GM12878 (cell line): ENCODE measurements around the gene HBA1. TPM values are rescaled to one million over a fixed set of nuclear protein-coding genes. Genes with fewer than 3 reads are reported as not detected.

Experiments
- ATAC-seq: fragments of 200-7000 bp; cut with Tn5 transposase; 3 replicates; pipeline ENCODE4 v1.9.1; 2020; ENCODE audit warnings: mild to moderate bottlenecking, moderate library complexity
- BruUV-seq: library from RNA; stranded (reverse); fragments of 400-500 nt; replicated peaks from 2 replicates; lab custom pipeline; 2021; lab: Mats Ljungman, UMichigan
- CTCF ChIA-PET: fragments of 300-600 bp; sonication (Branson Sonifier 250); formaldehyde crosslinking; extraction: SDS; loops from one replicate; lab custom pipeline; 2021; ENCODE audit warnings: inconsistent platforms; lab: Yijun Ruan, JAX
- POLR2A ChIA-PET: fragments of 350-600 bp; formaldehyde crosslinking; extraction: SDS; loops from one replicate; lab custom pipeline; 2021; ENCODE audit warnings: inconsistent platforms; lab: Charles Lee
- RAD21 ChIA-PET: fragments of 300-600 bp; sonication (Branson Sonifier 250); formaldehyde crosslinking; loops from one replicate; lab custom pipeline; 2023; ENCODE audit warnings: antibody characterized with exemption; ENCODE audit not compliant: unreplicated experiment; lab: Charles Lee
- SMC1A ChIA-PET: fragments of 300-600 bp; sonication (Branson Sonifier 250); formaldehyde crosslinking; loops from one replicate; lab custom pipeline; 2023; ENCODE audit not compliant: unreplicated experiment, uncharacterized antibody; lab: Charles Lee
- DNase-seq: peaks from one replicate; pipeline ENCODE4 v3.0.0-alpha.2; 2011; ENCODE audit warnings: low read depth, low spot score
- FAIRE-seq: peaks from 3 replicates; lab custom pipeline; 2011; peaks lifted over from hg19 to GRCh38; lab: Jason Lieb, UNC
- H2AFZ ChIP-seq: 2 replicates; pipeline ENCODE4 v1.6.0; 2011; ENCODE audit warnings: low read depth, low read length, control low read depth; ENCODE audit not compliant: control insufficient read depth
- H3K27ac ChIP-seq: 2 replicates; pipeline ENCODE4 v1.5.1; 2011; ENCODE audit warnings: control low read depth; ENCODE audit not compliant: control insufficient read depth, insufficient read depth
- H3K27me3 ChIP-seq, 2 experiments: replicated peaks in 1 of 2; 2 replicates each; pipeline versions ENCODE4 v1.6.0 to v1.6.1; 2011; ENCODE audit warnings: low read length in 1 of 2; ENCODE audit not compliant: control insufficient read depth in 2 of 2, insufficient read depth in 2 of 2
- H3K36me3 ChIP-seq, 2 experiments: 2 replicates each; pipeline ENCODE4 v1.5.1; 2011; ENCODE audit warnings: low read length in 1 of 2; ENCODE audit not compliant: control insufficient read depth in 2 of 2, insufficient read depth in 2 of 2
- H3K4me1 ChIP-seq: 2 replicates; pipeline ENCODE4 v1.6.1; 2011; ENCODE audit warnings: mild to moderate bottlenecking, low read length, moderate library complexity, mixed read lengths; ENCODE audit not compliant: control insufficient read depth, insufficient read depth
- H3K4me2 ChIP-seq: 2 replicates; pipeline ENCODE4 v1.6.0; 2011; ENCODE audit warnings: control low read depth; ENCODE audit not compliant: control insufficient read depth, insufficient read depth
- H3K4me3 ChIP-seq: fragments of 200-600 bp; sonication (generic); 2 replicates; pipeline ENCODE4 v1.5.1; 2016
- H3K79me2 ChIP-seq: 2 replicates; pipeline ENCODE4 v1.6.0; 2011; ENCODE audit warnings: low read length; ENCODE audit not compliant: control insufficient read depth, insufficient read depth
- H3K9ac ChIP-seq: 2 replicates; pipeline ENCODE4 v1.8.0; 2011; ENCODE audit warnings: low read length, control low read depth, mixed read lengths; ENCODE audit not compliant: control insufficient read depth, insufficient read depth
- H3K9me3 ChIP-seq: replicated peaks from 3 replicates; pipeline ENCODE4 v1.5.1; 2011; ENCODE audit warnings: mild to moderate bottlenecking, low read length; ENCODE audit not compliant: control insufficient read depth, insufficient read depth
- H4K20me1 ChIP-seq: 2 replicates; pipeline ENCODE4 v1.6.0; 2011; ENCODE audit not compliant: control insufficient read depth, insufficient read depth
- BRCA1 ChIP-seq: IDR thresholded peaks from 2 replicates; pipeline ENCODE4 v1.6.1; 2011; ENCODE audit warnings: low read depth, low read length, improper control_type of control experiment
- CEBPB ChIP-seq, 2 experiments: fragments of 150-350 bp in 1 of 2; IDR thresholded peaks; 2 replicates each; pipeline ENCODE4 v1.6.1; 2012 to 2014; ENCODE audit warnings: low read depth in 2 of 2, low read length in 2 of 2, borderline replicate concordance in 1 of 2, inconsistent platforms in 1 of 2
- EED ChIP-seq: sonication (generic); IDR thresholded peaks from 2 replicates; pipeline ENCODE4 v1.6.1; 2016; ENCODE audit warnings: antibody characterized with exemption, low read depth
- FOXK2 ChIP-seq: fragments of 450-650 bp; IDR thresholded peaks from 2 replicates; pipeline ENCODE4 v1.6.1; 2017; ENCODE audit warnings: mild to moderate bottlenecking, moderate library complexity
- HDGF ChIP-seq: fragments of 450-650 bp; IDR thresholded peaks from 2 replicates; pipeline ENCODE4 v1.6.1; 2016; ENCODE audit warnings: antibody characterized with exemption
- IRF4 ChIP-seq: IDR thresholded peaks from 2 replicates; pipeline ENCODE4 v1.6.1; 2011; ENCODE audit warnings: low read depth, low read length
- NR2F1 ChIP-seq: fragments of 450-650 bp; conservative IDR thresholded peaks from 2 replicates; pipeline ENCODE4 v1.6.1; 2017; ENCODE audit warnings: mild to moderate bottlenecking
- PAX5 ChIP-seq: IDR thresholded peaks from 2 replicates; pipeline ENCODE4 v1.6.1; 2011; ENCODE audit warnings: low read depth, low read length, borderline replicate concordance
- RB1 ChIP-seq: fragments of 450-650 bp; formaldehyde crosslinking; IDR thresholded peaks from 2 replicates; pipeline ENCODE4 v1.6.1; 2017; ENCODE audit warnings: mild to moderate bottlenecking, borderline replicate concordance
- TCF3 ChIP-seq: IDR thresholded peaks from 2 replicates; pipeline ENCODE4 v1.6.1; 2012; ENCODE audit warnings: low read depth, mild to moderate bottlenecking, low read length, borderline replicate concordance; ENCODE audit not compliant: insufficient read depth
- ZBED1 ChIP-seq: IDR thresholded peaks from 2 replicates; pipeline ENCODE4 v1.6.1; 2016; ENCODE audit warnings: borderline replicate concordance
- ZNF24 ChIP-seq: fragments of 450-650 bp; IDR thresholded peaks from 2 replicates; pipeline ENCODE4 v1.6.1; 2017; ENCODE audit warnings: antibody characterized with exemption, mild to moderate bottlenecking
- WGBS: methylation state at CpG from one replicate; pipeline ENCODE4 v1.1.6; 2016; ENCODE audit warnings: low lambda C conversion rate; ENCODE audit not compliant: insufficient replicate concordance, insufficient coverage; ENCODE audit errors: missing lambda C conversion rate; 5-methylcytosine and 5-hydroxymethylcytosine counted together
- in situ Hi-C: fragments of 300-500 bp; cut with MboI; formaldehyde crosslinking; loops from 9 replicates; pipeline ENCODE4 v1.14.3; 2018; ENCODE audit warnings: mixed read lengths
- intact Hi-C: fragments of 100-400 bp; cut with micrococcal nuclease; formaldehyde crosslinking; loops from one replicate; pipeline ENCODE4 v1.14.2; 2022; ENCODE audit not compliant: unreplicated experiment
- polyA plus RNA-seq, 11 experiments: library from polyadenylated mRNA; depleted of rRNA in 4 of 11; unstranded in 6 of 11; stranded (reverse) in 5 of 11; fragments of >200 nt; fragmentation: Nextera tagmentation in 4 of 11; fragmentation: Illumina TruSeq in 1 of 11; extraction: Ambion mirVana in 4 of 11; extraction: Trizol in 1 of 11; gene quantifications; 1 replicate in 1 of 11; 2 replicates in 10 of 11; pipeline versions ENCODE4 v1.2.1 to v1.2.3, GENCODE V29; 2011 to 2016; ENCODE audit warnings: inconsistent platforms in 2 of 11, missing spikeins in 2 of 11, low read depth in 1 of 11
- total RNA-seq, 4 experiments: library from RNA; depleted of rRNA in 3 of 4; stranded (reverse); fragments of >200 nt in 3 of 4; fragmentation: Illumina TruSeq in 1 of 4; extraction: Trizol in 1 of 4; gene quantifications; 2 replicates each; pipeline versions ENCODE4 v1.2.1 to v1.2.3, GENCODE V29; 2013 to 2021
- TF ChIP-seq, protein P1 (sequence below): fragments of 450-650 bp; formaldehyde crosslinking; IDR thresholded peaks from 2 replicates; pipeline ENCODE4 v1.5.0; 2022; ENCODE audit warnings: mild to moderate bottlenecking, missing genetic modification characterization
- TF ChIP-seq, protein P2 (sequence below): fragments of 450-650 bp; formaldehyde crosslinking; IDR thresholded peaks from 2 replicates; pipeline ENCODE4 v1.4.0; 2022; ENCODE audit warnings: mild to moderate bottlenecking, moderate library complexity

HBA1 gene
- total and polyA plus RNA-seq, 10 of the 15 experiments (the other 5 are each of a cell fraction or from before 2014, with no cell fraction given) = 0.28 to 3.5 (median 0.83) TPM; not detected in 5

GRCh38 chr16:212999-213398 lies 36.5 kb downstream of the HBA1 start (continued):
- TF ChIP-seq, protein P1, sequence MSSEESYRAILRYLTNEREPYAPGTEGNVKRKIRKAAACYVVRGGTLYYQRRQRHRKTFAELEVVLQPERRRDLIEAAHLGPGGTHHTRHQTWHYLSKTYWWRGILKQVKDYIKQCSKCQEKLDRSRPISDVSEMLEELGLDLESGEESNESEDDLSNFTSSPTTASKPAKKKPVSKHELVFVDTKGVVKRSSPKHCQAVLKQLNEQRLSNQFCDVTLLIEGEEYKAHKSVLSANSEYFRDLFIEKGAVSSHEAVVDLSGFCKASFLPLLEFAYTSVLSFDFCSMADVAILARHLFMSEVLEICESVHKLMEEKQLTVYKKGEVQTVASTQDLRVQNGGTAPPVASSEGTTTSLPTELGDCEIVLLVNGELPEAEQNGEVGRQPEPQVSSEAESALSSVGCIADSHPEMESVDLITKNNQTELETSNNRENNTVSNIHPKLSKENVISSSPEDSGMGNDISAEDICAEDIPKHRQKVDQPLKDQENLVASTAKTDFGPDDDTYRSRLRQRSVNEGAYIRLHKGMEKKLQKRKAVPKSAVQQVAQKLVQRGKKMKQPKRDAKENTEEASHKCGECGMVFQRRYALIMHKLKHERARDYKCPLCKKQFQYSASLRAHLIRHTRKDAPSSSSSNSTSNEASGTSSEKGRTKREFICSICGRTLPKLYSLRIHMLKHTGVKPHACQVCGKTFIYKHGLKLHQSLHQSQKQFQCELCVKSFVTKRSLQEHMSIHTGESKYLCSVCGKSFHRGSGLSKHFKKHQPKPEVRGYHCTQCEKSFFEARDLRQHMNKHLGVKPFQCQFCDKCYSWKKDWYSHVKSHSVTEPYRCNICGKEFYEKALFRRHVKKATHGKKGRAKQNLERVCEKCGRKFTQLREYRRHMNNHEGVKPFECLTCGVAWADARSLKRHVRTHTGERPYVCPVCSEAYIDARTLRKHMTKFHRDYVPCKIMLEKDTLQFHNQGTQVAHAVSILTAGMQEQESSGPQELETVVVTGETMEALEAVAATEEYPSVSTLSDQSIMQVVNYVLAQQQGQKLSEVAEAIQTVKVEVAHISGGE (CRISPR knock-in tag) = no peak
- TF ChIP-seq, all 136 proteins: peak for 0

DNA sequence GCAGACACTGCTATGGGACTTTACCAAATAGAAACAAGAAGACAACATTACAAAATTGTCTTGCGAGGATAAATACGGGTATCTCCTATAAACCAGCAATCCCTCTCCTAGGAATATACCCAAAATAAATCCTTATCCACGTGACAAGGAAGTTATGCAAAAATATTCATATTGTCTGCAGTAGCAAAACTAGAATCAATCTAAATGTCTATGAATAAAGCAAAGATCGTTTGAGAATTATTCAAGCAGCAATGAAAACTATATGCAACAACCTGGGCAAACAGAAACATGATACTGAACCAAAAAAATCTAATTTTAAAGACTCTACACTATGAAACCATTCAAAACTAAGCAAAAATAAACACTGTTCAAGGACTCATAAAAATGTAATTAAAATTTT lies 43.5 kb downstream of the HBA1 start:
- H3K4me3 ChIP-seq = no peak overlapping the region
- TF ChIP-seq CEBPB (IDR thresholded peaks at IDR 0.05; ENCODE audit: borderline replicate concordance in 1 of 2, low read depth in 2 of 2, low read length in 2 of 2) = no peak
- no peak for TF ChIP-seq EED
- TF ChIP-seq, protein P2, sequence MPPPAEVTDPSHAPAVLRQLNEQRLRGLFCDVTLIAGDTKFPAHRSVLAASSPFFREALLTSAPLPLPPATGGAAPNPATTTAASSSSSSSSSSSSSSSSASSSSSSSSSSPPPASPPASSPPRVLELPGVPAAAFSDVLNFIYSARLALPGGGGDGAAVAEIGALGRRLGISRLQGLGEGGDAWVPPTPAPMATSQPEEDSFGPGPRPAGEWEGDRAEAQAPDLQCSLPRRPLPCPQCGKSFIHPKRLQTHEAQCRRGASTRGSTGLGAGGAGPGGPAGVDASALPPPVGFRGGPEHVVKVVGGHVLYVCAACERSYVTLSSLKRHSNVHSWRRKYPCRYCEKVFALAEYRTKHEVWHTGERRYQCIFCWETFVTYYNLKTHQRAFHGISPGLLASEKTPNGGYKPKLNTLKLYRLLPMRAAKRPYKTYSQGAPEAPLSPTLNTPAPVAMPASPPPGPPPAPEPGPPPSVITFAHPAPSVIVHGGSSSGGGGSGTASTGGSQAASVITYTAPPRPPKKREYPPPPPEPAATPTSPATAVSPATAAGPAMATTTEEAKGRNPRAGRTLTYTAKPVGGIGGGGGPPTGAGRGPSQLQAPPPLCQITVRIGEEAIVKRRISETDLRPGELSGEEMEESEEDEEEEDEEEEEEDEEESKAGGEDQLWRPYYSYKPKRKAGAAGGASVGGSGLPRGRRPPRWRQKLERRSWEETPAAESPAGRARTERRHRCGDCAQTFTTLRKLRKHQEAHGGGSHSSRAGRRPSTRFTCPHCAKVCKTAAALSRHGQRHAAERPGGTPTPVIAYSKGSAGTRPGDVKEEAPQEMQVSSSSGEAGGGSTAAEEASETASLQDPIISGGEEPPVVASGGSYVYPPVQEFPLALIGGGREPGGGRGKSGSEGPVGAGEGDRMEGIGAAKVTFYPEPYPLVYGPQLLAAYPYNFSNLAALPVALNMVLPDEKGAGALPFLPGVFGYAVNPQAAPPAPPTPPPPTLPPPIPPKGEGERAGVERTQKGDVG (CRISPR knock-in tag) = no peak
- no peak for TF ChIP-seq FOXK2
- TF ChIP-seq TCF3 = no peak
- no peak for TF ChIP-seq NR2F1
- no peak for TF ChIP-seq BRCA1
- no peak for TF ChIP-seq HDGF
- TF ChIP-seq ZBED1 = no peak
- TF ChIP-seq RB1 = no peak
- no peak for TF ChIP-seq IRF4
- no peak for TF ChIP-seq ZNF24
- TF ChIP-seq PAX5 = no peak
- H3K79me2 ChIP-seq = peaks cover 1% of the 10 kb centered on the region
- intact Hi-C loops (no loop called here), in situ Hi-C loops (no loop called here)
- ChIA-PET CTCF (interaction anchor here (0.6 to 1.1 kb wide), 2 partner anchors 32 to 1394 kb away, joined by 3 read pairs; no protein-coding TSS in a partner anchor), RAD21 (no interaction called here), POLR2A (no interaction called here), SMC1A (no interaction called here)
- FAIRE-seq (peak; percentile 56), ATAC-seq (no peak), DNase-seq (no peak)
- peaks cover 11 to 33% of the 10 kb centered on the region in 2 experiments for H3K36me3 ChIP-seq
- H2AFZ ChIP-seq = no peak overlapping the region
- H3K4me2 ChIP-seq = no peak overlapping the region
- H4K20me1 ChIP-seq = no peaks in the 10 kb centered on the region
- 71% methylated on average over 4 of the region's 4 CpGs for WGBS
- no peaks in the 10 kb centered on the region for H3K9me3 ChIP-seq
- BruUV-seq = TSS peak; percentile 34
- no peaks in the 10 kb centered on the region for H3K4me1 ChIP-seq
- H3K9ac ChIP-seq = no peak overlapping the region
- H3K27me3 ChIP-seq = no peaks in the 10 kb centered on the region
- H3K27ac ChIP-seq = no peak overlapping the region
